H1 (cell line): ENCODE results near the gene SEMA4D.

Experiments
- TBP ChIP-seq: IDR thresholded peaks from 2 replicates; pipeline ENCODE4 v1.6.1; 2011; ENCODE audit warnings: low read depth, low read length, improper control_type of control experiment
- ZNF274 ChIP-seq: IDR thresholded peaks from 2 replicates; pipeline ENCODE4 v1.7.0; 2012; ENCODE audit warnings: low read length, borderline replicate concordance; ENCODE audit errors: extremely low read depth

DNA sequence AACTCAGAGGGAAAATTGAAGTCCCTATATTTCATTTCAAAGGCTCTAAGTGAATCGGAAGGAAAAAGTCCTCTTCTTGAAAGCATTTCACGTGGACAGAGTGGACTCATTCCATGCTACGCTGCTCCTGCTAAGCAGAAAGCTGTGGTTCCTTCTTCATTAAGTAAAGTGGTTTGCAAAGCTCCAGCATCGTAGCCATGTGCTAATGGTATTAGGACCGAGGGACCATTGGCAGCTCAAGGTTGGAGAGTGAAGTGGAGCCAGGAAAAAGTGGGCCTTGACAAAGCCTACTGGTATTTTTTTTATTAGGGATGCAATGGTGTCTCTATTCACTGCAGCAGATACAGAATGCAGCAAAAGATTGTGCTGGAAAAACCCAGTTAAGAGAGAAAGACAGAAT lies 16.4 kb upstream of the SEMA4D start:
- TF ChIP-seq ZNF274: no peak
- TF ChIP-seq TBP: no peak
